ENCODE measurements around the gene BCKDK. TPM values are rescaled to one million over a fixed set of nuclear protein-coding genes. Genes with fewer than 3 reads are reported as not detected.

Gene BCKDK
- total RNA-seq, 4 donors from 2014 or later: 26.6 to 39.8 (median 33.5) TPM

DNA sequence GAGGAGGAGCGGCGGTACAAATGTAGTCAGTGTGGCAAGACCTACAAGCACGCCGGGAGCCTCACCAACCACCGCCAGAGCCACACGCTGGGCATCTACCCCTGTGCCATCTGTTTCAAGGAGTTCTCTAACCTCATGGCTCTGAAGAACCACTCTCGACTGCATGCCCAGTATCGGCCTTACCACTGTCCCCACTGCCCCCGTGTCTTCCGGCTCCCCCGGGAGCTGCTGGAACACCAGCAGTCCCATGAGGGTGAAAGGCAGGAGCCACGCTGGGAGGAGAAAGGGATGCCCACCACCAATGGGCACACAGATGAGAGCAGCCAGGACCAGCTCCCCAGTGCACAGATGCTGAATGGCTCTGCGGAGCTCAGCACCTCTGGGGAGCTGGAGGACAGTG is 31.2 kb upstream of the BCKDK start:
- Histone ChIP-seq H3K27ac (no peak overlapping the region), H3K4me1 (peaks cover 14 to 42% (median 18%) of the 10 kb centered on the region in 3 donors), H3K36me3 (peaks cover 33 to 59% (median 51%) of the 10 kb centered on the region in 3 donors)

DNA sequence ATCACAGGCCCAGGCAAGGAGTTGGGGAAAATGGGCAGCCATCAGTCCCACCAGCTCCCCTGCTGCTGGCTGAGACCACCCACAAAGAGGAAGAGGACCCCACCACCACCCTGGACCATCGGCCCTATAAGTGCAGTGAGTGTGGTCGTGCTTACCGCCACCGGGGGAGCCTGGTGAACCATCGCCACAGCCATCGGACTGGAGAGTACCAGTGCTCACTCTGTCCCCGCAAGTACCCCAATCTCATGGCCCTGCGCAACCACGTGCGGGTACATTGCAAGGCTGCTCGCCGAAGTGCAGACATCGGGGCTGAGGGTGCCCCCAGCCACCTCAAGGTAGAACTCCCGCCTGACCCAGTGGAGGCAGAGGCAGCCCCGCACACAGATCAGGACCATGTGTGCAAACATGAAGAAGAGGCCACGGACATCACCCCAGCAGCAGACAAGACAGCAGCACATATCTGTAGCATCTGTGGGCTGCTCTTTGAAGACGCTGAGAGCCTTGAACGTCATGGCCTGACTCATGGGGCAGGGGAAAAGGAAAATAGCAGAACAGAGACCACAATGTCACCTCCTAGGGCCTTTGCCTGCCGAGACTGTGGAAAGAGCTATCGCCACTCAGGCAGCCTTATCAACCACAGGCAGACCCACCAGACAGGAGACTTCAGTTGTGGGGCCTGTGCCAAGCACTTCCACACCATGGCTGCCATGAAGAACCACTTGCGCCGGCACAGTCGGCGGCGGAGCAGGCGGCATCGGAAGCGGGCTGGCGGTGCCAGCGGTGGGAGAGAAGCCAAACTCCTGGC is 30.4 kb upstream of the BCKDK start:
- Histone ChIP-seq H3K27ac (no peak overlapping the region), H3K4me3 (no peak overlapping the region), H3K4me1 (peaks cover 10 to 39% (median 12%) of the 10 kb centered on the region in 3 donors), H3K27me3 (no peaks in the 10 kb centered on the region), H3K9me3 (no peaks in the 10 kb centered on the region), H3K36me3 (peaks cover 33 to 67% (median 51%) of the 10 kb centered on the region in 3 donors)
- DNase-seq: no peak
- TF ChIP-seq, protein P1, sequence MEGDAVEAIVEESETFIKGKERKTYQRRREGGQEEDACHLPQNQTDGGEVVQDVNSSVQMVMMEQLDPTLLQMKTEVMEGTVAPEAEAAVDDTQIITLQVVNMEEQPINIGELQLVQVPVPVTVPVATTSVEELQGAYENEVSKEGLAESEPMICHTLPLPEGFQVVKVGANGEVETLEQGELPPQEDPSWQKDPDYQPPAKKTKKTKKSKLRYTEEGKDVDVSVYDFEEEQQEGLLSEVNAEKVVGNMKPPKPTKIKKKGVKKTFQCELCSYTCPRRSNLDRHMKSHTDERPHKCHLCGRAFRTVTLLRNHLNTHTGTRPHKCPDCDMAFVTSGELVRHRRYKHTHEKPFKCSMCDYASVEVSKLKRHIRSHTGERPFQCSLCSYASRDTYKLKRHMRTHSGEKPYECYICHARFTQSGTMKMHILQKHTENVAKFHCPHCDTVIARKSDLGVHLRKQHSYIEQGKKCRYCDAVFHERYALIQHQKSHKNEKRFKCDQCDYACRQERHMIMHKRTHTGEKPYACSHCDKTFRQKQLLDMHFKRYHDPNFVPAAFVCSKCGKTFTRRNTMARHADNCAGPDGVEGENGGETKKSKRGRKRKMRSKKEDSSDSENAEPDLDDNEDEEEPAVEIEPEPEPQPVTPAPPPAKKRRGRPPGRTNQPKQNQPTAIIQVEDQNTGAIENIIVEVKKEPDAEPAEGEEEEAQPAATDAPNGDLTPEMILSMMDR (IDR thresholded peaks at IDR 0.05): no peak
- no peak for TF ChIP-seq POLR2A (IDR thresholded peaks at IDR 0.05)
- intact Hi-C loops (cut with DNase I): no loop called here
- WGBS, 2 donors: 85 to 89% methylated on average over 7 to 9 of the region's 30 CpGs

More for the DNA sequence above, 31.2 kb upstream of the BCKDK start:
- TF ChIP-seq POLR2A (IDR thresholded peaks at IDR 0.05): no peak
- TF ChIP-seq, protein P1 (IDR thresholded peaks at IDR 0.05): no peak
- 93 to 95% methylated on average over 4 to 7 of the region's 13 CpGs for WGBS, 2 donors
- intact Hi-C loops (cut with DNase I): no loop called here
- Histone ChIP-seq H3K27me3 (no peaks in the 10 kb centered on the region), H3K9me3 (no peaks in the 10 kb centered on the region), H3K4me3 (no peak overlapping the region)
- no peak for DNase-seq

DNA sequence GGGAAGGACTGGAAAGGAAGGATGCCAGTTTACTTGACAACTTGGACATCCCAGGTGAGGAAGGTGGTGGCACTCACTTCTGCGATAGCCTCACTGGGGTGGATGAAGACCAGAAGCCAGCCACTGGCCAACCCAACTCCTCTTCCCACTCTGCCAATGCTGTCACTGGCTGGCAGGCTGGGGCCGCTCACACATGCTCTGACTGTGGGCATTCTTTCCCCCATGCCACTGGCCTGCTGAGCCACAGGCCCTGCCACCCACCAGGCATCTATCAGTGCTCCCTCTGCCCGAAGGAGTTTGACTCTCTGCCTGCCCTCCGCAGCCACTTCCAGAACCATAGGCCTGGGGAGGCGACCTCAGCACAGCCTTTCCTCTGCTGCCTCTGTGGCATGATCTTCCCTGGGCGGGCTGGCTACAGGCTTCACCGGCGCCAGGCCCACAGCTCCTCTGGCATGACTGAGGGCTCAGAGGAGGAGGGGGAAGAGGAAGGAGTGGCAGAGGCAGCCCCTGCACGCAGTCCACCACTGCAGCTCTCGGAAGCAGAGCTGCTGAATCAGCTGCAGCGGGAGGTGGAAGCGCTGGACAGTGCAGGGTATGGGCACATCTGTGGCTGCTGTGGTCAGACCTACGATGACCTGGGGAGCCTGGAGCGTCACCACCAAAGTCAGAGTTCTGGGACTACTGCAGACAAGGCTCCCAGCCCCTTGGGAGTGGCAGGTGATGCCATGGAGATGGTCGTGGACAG is 29.4 kb upstream of the BCKDK start:
- peaks cover 10 to 37% (median 11%) of the 10 kb centered on the region in 3 donors for H3K4me1 ChIP-seq
- 80 to 100% methylated on average over 3 to 5 of the region's 15 CpGs for WGBS, 2 donors
- no peak overlapping the region for H3K4me3 ChIP-seq
- H3K27ac ChIP-seq: no peak overlapping the region
- DNase-seq: no peak
- intact Hi-C loops (cut with DNase I): no loop called here
- no peaks in the 10 kb centered on the region for H3K27me3 ChIP-seq
- peaks cover 33 to 76% (median 53%) of the 10 kb centered on the region in 3 donors for H3K36me3 ChIP-seq
- no peak for TF ChIP-seq POLR2A (IDR thresholded peaks at IDR 0.05)
- TF ChIP-seq, protein P1 (IDR thresholded peaks at IDR 0.05): no peak
- no peaks in the 10 kb centered on the region for H3K9me3 ChIP-seq

DNA sequence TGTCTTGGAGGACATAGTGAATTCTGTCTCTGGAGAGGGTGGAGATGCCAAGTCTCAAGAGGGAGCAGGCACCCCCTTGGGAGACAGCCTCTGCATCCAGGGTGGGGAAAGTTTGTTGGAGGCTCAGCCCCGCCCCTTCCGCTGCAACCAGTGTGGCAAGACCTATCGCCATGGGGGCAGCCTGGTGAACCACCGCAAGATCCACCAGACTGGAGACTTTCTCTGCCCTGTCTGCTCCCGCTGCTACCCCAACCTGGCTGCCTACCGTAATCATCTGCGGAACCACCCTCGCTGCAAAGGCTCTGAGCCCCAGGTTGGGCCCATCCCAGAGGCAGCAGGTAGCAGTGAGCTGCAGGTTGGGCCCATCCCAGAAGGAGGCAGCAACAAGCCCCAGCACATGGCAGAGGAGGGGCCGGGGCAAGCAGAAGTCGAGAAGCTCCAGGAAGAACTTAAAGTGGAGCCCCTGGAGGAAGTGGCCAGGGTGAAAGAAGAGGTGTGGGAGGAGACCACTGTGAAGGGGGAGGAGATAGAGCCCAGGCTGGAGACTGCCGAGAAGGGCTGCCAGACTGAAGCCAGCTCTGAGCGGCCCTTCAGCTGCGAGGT is 28.7 kb upstream of the BCKDK start:
- TF ChIP-seq, protein P1 (IDR thresholded peaks at IDR 0.05): no peak
- no peak for TF ChIP-seq POLR2A (IDR thresholded peaks at IDR 0.05)
- H3K27ac ChIP-seq: no peak overlapping the region
- H3K27me3 ChIP-seq: no peaks in the 10 kb centered on the region
- intact Hi-C loops (cut with DNase I): no loop called here
- no peaks in the 10 kb centered on the region for H3K9me3 ChIP-seq
- peaks cover 10 to 37% (median 11%) of the 10 kb centered on the region in 3 donors for H3K4me1 ChIP-seq
- H3K4me3 ChIP-seq: no peak overlapping the region
- WGBS, 2 donors: 68 to 93% methylated on average over 3 to 6 of the region's 13 CpGs
- DNase-seq: no peak
- H3K36me3 ChIP-seq: peaks cover 33 to 83% (median 57%) of the 10 kb centered on the region in 3 donors

Data from esophagus squamous epithelium (tissue), 5 donors.